NCI-H2227 (cell line): ENCODE data around the gene PLCH1.

Source experiments
- DNase-seq: peaks from one replicate; lab custom pipeline; 2025; ENCODE audit not compliant: unreplicated experiment; lab: John Stamatoyannopoulos, UW

The PLCH1 gene

DNA sequence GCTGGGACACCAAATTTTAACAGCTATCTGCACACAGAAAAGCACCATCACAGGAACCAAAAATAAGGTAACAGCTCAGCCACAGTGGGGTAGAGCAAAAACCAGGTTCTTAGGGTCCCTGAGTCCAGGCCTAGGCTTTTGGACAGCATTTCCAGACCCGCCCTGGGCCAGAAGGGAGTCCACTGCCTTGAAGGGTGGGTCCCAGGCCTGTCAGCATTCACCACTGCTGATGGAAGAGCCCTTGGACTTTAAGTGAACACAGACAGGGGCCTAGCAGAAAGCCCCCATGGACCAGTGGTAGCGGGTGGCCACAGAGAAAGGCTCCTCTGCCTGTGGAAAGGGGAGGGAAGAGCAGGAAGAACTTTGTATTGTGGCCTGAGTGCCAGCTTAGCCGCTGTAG, 56.4 kb downstream of the PLCH1 start:
- DNase-seq = no peak

DNA sequence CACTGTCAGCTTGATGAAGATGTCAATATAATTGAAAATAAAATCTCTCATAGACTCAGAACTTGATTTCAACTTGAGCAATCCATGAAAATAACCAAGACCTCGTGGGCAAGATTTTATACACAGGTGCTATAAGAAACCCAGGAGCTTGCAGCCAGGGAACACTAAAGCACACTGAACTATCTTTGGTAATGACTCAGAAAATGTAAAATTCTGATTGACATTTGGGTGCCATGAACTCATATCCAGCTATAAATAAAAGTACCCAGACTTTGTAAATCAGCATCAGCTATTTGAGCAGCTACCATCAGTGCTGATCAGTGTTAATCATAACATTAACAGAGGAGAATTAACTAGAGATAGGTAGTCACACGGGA, 61.5 kb downstream of the PLCH1 start:
- DNase-seq = no peak

DNA sequence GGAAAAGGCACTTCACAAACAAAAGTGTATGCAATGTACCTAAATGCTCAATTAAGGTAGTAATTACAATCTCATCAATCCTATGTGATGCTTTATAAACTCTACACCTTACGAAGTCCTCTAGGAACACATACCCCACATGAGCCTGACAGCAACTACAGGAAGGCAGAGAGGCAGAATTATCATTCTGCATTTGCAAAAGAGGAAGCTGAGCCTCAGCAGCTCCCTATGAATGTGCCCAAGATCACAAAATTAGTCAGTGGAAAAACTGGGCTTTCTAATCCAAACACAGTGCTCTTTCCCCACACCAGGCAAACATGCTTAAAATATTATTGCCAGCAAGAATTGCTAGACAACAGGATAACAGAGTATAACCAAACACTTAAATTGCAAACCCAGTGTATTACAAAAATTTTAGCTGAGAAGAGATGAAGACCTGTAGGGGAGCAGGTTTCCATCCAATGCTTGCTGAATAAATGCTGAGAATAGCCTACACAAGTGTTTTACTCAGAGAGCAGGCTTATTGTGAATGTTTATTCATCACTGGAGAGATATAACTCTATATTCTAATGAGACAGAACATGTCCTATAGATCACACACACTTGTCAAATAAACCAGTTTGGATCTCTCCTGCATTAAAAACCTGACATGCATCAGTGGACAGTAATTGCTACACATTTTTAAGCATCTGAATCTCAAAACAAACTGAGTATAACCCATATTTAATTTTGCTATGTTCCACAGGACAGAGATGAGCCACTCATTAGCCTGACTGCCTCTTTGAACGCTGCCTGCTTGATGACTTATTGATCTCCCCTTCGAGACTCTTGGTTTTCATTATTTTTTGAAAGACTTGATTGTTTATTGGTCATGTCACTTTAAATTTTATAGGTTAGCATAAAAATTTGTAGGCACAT, 62.2 kb downstream of the PLCH1 start:
- DNase-seq = no peak

DNA sequence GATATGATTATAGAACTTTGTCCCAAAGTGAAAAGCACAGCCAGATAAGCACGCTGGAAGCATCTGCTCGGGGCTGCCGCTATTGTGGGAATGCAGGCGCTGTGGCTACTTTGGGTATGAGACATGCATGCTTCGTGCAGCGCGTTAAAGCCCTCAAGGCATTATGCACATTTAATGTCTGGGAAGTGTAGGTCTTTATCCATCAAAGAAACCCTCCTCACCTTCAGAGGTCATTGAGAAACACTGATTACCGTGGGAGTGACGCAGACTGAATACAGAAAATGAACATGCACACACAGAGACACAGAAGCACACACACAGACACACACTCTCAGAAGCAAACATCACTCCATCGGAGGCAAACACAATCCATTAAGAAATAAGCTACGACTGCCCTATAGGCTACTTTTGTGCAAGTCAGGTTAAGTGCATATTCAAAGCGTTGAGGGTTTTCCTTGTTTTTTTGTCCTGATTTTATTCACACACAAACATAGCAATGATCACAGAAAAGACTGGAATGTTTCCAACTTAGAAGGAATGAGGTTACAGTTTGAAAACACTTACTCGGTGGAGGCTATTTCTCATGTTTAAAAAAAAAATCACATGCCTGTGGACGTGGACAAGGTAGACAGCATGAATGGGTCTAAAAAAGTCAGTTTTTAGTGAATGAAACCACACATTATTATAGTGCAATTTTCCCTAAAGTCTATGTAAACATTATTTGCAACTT, 68.5 kb downstream of the PLCH1 start:
- peak; percentile 61 for DNase-seq

DNA sequence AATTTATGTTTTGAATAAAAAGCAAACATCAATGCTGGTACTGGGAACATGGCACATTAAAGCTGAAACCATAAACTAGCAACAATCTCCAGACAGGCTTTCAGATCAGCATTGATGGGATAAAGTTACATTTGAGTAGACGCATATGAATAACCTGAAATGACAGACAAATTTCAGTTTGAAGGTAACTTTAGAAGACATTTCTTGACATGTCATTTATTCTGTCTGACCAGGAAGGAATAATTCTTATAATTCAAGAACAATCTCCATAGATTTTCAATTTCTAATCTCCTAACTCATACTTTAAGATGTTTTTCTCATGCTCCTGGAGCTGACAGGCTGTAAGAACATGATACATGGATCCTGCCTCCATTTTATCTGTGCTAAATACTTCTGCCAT, 69.8 kb downstream of the PLCH1 start:
- DNase-seq = no peak

DNA sequence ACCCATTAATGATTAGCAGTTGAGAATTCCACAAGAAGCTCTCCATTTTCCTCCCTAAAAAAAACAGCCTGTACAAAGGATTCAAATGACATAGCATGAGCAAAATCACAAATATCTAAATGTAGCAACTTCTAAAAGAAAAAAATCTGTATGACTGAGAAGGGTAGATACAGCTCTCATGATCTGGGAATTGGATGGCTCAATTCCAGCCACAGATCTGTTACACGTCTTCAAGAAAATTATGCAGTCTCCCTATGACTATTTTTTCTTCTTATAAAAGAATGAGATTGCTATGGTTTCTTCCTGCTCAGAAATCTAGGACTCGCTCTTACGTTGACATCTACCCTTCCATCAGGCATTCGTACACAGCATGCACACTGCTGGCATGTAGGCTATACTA, 71.5 kb downstream of the PLCH1 start:
- no peak for DNase-seq

DNA sequence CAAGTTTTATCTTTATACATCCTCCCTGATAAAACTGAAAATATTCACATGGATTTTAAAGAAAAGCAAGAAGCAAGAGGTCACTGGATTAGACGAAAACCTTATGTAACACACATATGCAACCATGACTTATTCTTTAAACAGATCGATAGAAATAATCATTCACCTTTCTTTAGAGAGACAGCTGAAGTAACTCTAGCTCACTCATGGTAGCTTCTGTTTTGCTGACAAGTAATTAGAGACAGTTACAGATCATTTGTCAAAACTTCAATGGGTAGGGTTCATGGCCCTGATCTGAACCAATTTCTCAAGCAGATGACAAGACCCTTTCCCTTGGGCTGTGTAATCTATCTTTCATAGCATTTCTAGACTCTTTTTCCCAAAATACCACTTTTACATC, 74.5 kb downstream of the PLCH1 start:
- no peak for DNase-seq

DNA sequence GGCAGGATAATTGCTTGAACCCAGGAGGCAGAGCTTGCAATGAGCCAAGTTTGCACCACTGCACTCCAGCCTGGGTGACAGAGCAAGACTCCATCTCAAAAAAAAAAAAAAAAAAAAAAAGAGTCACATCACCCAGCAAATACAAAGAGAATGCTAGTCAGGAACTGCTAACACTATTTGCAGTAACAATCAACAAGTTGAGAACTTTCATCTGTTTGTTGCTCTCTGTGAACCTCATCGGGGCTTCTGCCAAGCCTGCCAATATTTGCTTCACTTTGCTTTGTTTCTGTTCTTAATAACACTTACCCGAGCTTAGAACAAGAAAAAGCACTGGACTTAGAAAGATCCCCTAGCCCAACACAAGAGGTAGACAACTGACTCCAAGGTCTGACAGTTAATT, 76.9 kb downstream of the PLCH1 start:
- no peak for DNase-seq

DNA sequence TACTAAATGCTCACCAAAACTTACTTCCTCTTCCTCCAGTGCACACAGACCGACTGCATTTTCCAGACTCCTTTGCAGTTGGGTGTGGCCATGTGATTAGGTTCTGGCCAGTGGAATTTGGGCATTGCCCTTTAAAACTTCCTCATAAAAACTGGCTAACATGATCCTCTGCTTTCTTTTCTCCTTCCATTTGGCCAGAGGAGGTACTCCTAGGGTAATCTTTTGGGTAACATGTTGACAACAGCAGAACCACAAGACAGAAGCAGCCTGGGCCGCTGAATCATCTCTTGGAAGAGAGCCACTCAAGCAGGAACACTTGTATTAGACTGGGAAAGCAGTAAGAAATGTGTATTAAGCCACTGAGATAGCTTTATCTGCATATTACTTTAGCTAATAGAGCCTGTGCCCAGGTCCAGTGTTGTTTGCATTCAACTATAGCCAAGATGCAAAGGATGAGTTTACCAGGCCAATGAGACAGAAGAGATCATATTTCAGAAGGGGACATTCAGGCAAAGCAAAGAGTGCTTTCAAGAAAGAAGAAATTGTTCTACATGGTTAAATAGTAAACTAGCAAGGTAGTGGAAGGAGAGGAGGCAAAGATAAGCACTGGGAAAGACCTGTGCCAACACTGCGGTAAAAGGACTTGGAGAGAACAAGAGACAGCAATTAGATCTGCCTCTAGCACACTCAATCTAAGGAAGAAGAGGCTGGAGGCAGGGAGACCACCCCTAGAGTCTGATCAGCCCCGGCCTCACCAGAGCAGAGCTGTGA, 79.8 kb downstream of the PLCH1 start:
- no peak for DNase-seq

DNA sequence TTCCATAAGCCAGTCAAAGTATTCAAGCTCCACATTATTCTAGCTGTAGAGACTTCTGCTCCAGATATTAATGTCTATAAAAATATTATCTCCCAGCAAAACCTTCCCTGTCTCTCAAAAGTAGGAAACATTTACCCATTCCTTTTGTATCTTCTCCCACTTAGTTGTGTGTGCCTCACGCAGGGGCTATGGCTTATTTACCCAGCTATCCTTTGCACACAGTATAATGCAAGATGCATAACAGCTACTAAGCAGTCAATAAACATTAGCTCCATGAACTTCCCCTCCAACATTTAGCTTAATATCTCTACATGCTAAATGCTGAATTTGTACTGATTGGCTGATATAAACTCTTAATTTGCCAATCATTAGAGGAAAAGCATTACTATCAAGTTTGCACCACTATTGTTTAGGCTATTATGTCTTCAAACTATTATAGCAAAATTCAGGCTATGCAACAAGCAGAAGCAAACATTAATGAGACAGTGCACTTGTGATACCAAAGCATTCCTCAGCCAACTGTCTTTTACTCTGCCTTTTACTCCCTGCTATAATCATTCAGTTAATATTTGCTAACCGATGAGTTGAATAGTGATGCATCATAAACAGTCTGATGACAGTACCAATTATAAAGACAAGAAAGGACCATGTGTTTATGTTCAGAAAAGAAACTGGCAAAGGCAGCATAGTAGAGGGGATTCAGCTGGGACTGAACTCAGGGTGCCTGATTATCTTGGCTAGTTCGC, 81.2 kb downstream of the PLCH1 start:
- no peak for DNase-seq

DNA sequence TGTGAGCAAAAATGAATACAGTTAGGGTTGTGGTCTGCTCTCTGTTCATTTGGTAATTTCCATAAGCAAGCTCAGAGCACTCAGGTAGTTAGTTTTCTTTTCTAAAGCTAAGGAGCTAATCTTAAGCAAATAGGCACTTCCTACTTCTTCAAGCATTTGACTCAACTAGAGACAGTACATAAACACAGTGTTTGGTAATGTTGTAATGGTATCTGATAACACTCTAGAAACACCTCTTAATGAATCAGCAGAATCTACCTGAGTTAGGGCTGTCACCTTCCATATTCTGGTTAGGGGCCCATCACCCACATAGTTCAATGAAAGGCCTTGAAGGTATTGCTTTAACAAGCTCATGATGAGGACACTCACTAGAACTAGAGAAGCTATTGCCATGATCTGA, 83.1 kb downstream of the PLCH1 start:
- no peak for DNase-seq

DNA sequence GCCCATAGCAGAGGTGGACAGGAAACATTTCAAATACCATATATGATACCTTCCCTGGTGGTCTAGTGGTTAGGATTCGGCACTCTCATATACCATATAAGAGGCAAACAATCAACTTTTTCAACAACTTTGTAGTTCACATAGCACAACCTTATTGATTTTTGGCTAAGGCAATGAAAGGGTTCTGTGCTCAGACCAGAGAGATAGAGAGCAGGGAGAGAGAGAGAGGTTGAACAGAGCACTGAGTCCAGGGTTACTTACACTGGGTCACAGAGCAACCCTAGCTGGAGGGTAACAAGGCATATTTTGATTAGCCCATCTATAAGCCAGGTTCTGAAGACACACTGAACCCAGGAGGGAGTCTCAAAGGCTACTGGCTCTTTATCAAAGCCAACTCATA, 83.8 kb downstream of the PLCH1 start:
- no peak for DNase-seq

DNA sequence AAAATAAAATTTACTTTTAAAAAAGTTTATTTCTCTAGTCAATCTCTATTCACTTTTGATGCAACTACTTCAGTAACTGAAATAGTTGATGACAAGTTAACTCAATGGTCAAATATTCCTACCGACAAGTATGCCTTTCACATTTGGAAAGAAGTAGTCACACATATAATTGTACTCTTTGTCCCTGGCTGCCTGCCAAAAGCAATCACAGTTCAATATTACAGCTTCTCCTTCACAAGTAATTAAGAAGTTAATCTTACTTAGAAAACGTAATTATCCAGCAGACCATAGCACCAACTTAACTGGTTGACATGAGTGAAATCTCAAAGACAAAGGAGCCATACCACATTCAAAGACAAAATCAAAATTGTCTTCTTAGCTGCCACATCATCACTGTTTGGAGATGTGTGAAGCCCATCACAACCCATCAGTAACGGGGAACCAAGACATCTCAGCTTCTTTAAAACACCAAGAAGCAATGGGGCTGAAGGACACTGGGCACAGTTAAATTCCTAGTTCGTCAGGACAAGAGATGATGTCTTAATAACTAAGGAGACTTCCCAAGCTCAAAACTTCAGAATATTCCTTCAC, 86.1 kb downstream of the PLCH1 start:
- DNase-seq = no peak

DNA sequence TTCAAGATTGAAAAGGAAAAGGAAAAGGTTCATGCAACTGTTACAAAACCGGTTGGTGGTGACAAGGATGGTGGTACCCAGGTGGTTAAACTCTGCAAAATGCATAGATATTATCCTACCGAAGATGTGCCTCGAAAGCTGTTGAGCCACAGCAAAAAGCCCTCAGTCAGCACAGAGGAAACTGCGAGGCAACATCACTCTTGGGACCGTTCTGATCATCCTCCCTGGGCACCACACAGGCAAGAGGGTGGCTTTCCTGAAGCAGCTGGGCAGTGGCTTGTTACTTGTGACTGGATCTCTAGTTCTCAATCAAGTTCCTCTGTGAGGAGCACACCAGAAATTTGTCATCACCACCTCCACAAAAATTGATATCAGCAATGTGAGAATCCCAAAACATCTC, 86.9 kb downstream of the PLCH1 start:
- DNase-seq = no peak

DNA sequence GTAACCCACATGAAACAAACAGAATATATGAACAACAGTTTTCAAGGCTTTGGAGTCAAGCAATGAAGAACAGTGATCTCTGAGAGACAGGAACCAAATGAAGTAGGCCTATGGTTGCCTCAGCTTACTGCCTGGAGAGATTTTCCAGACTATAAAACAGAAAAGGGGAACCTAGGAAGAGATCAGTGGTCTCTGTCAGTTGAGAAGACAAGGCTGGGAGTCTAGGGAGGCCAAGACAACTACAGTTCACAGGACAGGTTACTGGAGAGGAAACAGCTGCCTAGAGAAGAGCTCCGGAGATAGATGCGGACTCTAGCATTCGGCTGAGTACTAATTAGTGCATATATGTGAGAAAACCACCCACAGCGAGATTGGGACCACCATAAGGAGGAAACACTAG, 87.7 kb downstream of the PLCH1 start:
- DNase-seq = no peak

DNA sequence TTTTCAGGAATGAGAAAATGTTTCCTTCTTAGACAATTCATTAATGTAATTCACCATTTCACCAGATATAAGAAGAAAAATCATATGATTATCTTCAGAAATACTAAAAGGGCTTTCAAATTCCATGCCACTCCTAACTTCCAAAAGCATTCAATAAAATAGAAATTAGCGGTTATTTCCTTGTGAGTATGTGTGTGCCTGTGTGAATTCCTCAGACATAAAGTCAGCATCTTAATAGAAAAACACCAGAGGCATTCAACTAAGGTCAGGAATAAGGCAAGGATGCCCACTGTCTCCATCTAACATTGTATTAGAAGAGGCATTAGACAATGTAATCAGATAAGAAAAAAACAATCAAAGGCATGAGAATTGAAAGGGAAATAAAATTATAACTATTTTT, 88.4 kb downstream of the PLCH1 start:
- DNase-seq = no peak

DNA sequence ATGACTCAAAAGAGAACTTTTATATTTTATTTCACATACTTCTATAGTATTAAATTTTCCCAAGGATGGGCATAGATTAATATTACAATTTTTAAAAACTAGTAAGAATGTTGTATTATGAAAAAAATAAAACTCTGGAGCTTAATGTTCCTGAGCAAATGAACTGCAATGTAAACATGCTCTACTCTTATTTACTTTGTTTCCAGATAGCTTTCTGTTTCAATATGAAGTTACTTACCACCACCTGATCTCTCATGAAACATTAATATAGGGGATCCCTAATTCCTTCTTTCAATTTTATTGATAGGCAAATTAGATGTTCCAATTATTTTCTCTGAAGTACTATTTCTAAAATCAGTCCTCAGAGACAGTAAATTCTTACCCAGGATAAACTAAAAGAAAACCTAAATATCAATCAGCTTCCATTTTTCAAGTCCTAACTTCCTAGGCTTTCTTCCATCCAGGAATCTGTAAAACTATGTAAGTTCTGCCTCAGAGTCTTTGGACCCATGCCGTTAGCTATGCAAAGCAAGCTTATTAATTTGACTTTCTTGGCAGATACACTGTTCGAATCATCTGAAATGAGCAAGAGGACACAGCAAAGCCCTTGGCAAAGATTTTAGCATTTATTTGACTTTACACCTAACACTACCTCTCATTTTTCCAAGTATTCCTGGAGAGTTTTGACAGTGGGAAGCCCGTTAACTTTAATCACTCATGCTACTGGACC, 93.2 kb downstream of the PLCH1 start:
- DNase-seq = no peak

DNA sequence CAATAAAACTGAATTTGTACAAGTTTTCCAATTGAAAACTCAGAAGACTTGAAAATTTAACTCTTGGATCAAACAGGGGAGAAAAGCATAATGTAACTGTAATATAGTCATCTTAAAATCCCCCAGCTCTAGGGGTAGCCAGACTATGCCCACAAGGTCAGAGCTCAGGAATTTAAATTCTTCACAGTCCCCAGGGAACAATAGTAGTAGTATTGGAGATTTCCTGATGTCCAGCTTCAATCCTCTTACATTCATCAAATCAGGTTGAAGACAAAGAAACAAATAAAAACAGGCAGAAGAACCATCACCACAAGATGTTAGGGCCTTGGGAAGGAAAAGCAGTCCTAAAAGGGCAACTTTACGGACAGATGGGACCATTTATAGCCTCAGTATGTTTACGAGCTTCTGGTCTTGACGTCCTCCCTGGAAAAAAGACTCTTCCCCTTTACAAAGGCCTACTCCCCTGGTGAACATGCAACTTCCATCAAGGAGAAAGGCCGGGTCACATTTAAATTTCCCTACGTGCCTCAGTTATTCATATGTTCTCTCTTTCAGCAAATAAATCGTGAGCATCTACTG, 96.8 kb downstream of the PLCH1 start:
- no peak for DNase-seq

DNA sequence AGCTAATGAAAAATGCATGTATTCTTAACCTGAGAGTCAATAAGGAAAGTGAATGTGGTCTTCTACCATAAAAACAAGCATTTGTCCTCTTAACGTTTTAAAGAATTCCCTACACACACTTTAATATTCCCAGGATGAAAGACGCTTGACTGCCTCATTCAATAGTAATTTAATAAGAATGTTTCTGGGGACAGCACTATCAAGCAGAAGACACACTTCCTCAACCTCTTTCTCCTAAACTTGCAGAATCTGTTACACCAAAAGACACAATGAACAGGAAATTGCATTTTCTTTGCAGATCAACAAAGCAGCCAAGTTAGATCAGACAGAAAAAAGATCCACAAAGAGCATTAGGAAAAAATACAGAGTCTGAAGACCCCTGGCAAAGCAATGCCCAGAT, 97.7 kb downstream of the PLCH1 start:
- DNase-seq = no peak

DNA sequence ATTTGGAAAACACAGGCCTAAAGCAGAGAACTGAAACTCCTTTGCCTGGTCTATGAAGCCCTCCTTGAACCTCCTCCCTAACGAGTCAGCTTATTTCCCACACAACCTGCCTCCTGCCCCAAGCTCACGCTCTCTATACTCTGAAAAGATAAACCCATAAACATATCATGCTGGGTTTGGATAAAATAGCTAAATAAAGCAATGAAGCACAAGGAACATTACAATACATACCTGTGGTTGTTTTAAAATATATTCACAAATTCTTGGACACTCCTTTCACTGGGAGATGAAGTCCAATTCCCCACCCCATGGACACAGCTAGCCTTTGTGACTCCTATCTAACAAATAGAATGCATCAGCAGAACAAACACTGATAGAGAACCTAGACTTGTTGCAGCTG, 98.2 kb downstream of the PLCH1 start:
- no peak for DNase-seq
